ENCODE data around the gene KIR3DL3. TPM values are rescaled to one million over a fixed set of nuclear protein-coding genes. Genes with fewer than 3 reads are reported as not detected.
"Not testable (repeated sequence)": the region's sequence is repeated elsewhere in the genome, so short reads cannot be mapped to it uniquely, and the experiment has no call there.

KIR3DL3 gene
- total RNA-seq, 2 donors from 2014 or later, result not detected

DNA sequence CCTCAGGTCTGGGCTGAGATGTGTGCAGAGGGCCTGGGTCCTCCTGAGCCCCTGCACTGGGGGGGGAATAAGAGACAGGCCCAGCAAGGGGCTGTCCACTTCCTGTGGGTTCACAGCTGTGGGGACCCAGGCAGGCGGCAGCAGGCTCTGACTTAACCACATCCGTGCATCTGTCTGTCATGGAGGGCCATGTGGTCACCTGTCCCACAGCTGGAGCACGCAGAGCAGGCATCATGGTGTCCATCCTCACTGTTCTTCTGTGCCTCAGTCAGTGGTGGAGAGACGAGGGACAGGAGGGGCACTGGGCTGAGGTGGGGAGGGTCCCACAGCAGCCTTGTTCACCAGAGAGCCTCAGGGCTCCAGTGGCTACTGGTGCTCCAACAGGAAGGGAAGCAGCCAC lies 16.3 kb upstream of the KIR3DL3 start:
- Mint-ChIP-seq H3K36me3 (ENCODE audit: low read depth) (no peaks in the 10 kb centered on the region), H3K4me1 (peaks cover 5% of the 10 kb centered on the region), H3K27ac (no peak overlapping the region), H3K27me3 (peaks cover 20% of the 10 kb centered on the region), H3K4me3 (no peak overlapping the region)
- DNase-seq, result no peak
- no peaks in the 10 kb centered on the region for H3K9me3 ChIP-seq (ENCODE audit: control insufficient read depth, low read length, poor library complexity, severe bottlenecking)
- no peak for ATAC-seq

DNA sequence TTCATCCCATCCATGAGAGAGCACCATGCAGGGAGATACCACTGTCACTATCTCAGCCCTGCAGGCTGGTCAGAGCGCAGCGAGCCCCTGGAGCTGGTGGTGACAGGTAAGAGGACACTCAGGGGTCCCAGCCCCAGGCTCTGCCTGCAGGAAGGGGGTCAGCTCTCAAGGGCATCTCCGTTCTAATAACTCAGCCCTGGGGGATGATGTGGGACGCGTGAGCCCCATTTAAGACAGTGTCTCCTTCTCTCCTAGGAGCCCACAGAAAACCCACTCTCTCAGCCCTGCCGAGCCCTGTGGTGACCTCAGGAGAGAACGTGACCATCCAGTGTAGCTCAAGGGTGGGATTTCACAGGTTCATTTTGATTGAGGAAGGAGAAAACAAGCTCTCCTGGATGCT lies 15.5 kb upstream of the KIR3DL3 start:
- H3K36me3 Mint-ChIP-seq (ENCODE audit: low read depth), result no peaks in the 10 kb centered on the region
- peaks cover 25% of the 10 kb centered on the region for H3K27me3 Mint-ChIP-seq
- H3K9me3 ChIP-seq (ENCODE audit: control insufficient read depth, low read length, poor library complexity, severe bottlenecking), result no peaks in the 10 kb centered on the region
- ATAC-seq (no peak), DNase-seq (no peak)
- no peak overlapping the region for H3K27ac Mint-ChIP-seq
- H3K4me3 Mint-ChIP-seq, result no peak overlapping the region
- H3K4me1 Mint-ChIP-seq, result peaks cover 5% of the 10 kb centered on the region

GRCh38 chr19:54709212-54709948 lies 14.9 kb upstream of the KIR3DL3 start:
- Mint-ChIP-seq H3K4me3 (no peak overlapping the region), H3K36me3 (ENCODE audit: low read depth) (no peaks in the 10 kb centered on the region), H3K27ac (no peak overlapping the region), H3K27me3 (peaks cover 25% of the 10 kb centered on the region), H3K4me1 (peaks cover 5% of the 10 kb centered on the region)
- no peak for DNase-seq
- ATAC-seq, result no peak
- no peaks in the 10 kb centered on the region for H3K9me3 ChIP-seq (ENCODE audit: control insufficient read depth, low read length, poor library complexity, severe bottlenecking)

DNA sequence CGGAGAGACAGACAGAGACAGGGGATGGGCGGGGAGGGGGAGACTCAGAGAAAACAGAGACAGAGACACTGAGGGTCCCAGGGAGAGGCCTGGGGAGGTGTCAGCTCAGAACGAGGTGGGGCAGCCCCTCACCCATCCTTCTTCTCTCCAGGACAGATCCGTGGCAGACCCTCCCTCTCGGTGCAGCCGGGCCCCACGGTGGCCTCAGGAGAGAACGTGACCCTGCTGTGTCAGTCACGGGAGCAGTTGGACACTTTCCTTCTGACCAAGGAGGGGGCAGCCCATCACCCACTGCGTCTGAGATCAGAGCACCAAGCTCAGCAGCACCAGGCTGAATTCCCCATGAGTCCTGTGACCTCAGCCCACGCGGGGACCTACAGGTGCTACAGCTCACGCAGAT lies 14.3 kb upstream of the KIR3DL3 start:
- DNase-seq; H3K27ac Mint-ChIP-seq; H3K9me3 ChIP-seq (ENCODE audit: control insufficient read depth, low read length, poor library complexity, severe bottlenecking); ATAC-seq; H3K4me3 Mint-ChIP-seq; H3K36me3 Mint-ChIP-seq (ENCODE audit: low read depth); H3K4me1 Mint-ChIP-seq: not testable (repeated sequence)
- peaks cover 23% of the 10 kb centered on the region for H3K27me3 Mint-ChIP-seq

- DNase-seq (no peak), ATAC-seq (no peak)
- Mint-ChIP-seq H3K36me3 (ENCODE audit: low read depth) (no peaks in the 10 kb centered on the region), H3K27me3 (no peaks in the 10 kb centered on the region), H3K4me1 (no peaks in the 10 kb centered on the region), H3K4me3 (no peak overlapping the region), H3K27ac (no peak overlapping the region)
- H3K9me3 ChIP-seq (ENCODE audit: control insufficient read depth, low read length, poor library complexity, severe bottlenecking), result no peaks in the 10 kb centered on the region
Measured at GRCh38 chr19:54724644-54725043, 402 bp downstream of the KIR3DL3 start.

DNA sequence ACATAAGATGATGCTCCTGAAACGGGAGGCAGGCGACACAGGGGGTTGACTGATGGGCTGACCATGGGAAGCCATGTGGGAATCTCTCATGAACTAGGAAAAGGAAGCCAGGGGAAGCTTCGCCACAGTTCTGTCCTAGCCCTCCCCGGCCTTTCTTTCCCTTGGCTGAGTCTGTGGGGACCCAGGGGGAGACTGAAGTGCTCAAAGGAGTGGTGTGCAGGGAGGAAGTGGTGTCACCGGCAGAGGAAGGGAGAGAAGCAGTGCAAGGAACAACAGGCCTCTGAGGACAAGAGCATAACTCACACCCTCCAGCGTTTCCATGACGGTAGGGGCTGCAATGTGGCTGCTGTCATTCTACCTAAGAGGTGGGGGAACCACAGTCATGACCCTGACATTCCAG lies 1.1 kb downstream of the KIR3DL3 start:
- Mint-ChIP-seq H3K27me3 (no peaks in the 10 kb centered on the region), H3K36me3 (ENCODE audit: low read depth) (no peaks in the 10 kb centered on the region), H3K27ac (no peak overlapping the region), H3K4me3 (no peak overlapping the region), H3K4me1 (no peaks in the 10 kb centered on the region)
- ATAC-seq (no peak), DNase-seq (no peak)
- no peaks in the 10 kb centered on the region for H3K9me3 ChIP-seq (ENCODE audit: control insufficient read depth, low read length, poor library complexity, severe bottlenecking)

- DNase-seq (no peak), ATAC-seq (no peak)
- no peaks in the 10 kb centered on the region for H3K36me3 Mint-ChIP-seq (ENCODE audit: low read depth)
- no peak overlapping the region for H3K4me3 Mint-ChIP-seq
- H3K27me3 Mint-ChIP-seq, result no peaks in the 10 kb centered on the region
- no peak overlapping the region for H3K27ac Mint-ChIP-seq
- H3K4me1 Mint-ChIP-seq, result no peaks in the 10 kb centered on the region
- no peaks in the 10 kb centered on the region for H3K9me3 ChIP-seq (ENCODE audit: control insufficient read depth, low read length, poor library complexity, severe bottlenecking)
Measured at GRCh38 chr19:54727562-54727961, 3.3 kb downstream of the KIR3DL3 start.

- H3K27ac Mint-ChIP-seq, result no peak overlapping the region
Measured at GRCh38 chr19:54728167-54728566, 3.9 kb downstream of the KIR3DL3 start.

DNA sequence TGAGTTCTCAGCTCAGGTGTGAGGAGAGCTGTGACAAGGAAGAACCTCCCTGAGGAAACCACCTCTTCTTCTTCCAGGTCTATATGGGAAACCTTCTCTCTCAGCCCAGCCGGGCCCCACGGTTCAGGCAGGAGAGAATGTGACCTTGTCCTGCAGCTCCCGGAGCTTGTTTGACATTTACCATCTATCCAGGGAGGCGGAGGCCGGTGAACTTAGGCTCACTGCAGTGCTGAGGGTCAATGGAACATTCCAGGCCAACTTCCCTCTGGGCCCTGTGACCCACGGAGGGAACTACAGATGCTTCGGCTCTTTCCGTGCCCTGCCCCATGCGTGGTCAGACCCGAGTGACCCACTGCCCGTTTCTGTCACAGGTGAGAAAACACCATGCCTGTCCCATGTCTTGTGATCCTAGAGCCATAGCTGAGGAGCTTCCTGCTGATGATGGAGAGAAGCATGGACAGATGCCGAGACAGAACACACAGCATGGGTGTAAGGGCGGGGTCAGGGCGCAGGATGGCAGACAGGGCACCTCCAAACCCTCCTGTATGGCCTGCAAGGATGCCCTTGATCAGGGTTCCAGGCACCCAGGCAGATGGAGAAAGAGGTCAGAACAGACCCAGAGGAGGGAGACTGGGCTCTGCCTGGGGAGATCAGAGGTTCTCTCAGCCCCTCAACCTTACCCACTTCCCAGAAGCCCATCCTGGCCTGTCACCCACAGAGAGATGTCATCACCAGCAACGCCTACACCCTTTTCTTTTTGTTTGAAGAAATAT lies 5.4 kb downstream of the KIR3DL3 start:
- ATAC-seq (no peak), DNase-seq (no peak)
- H3K36me3 Mint-ChIP-seq (ENCODE audit: low read depth), result no peaks in the 10 kb centered on the region
- no peaks in the 10 kb centered on the region for H3K9me3 ChIP-seq (ENCODE audit: control insufficient read depth, low read length, poor library complexity, severe bottlenecking)
- H3K27me3 Mint-ChIP-seq, result no peaks in the 10 kb centered on the region
- H3K4me1 Mint-ChIP-seq, result no peaks in the 10 kb centered on the region
- no peak overlapping the region for H3K27ac Mint-ChIP-seq
- H3K4me3 Mint-ChIP-seq, result no peak overlapping the region

More at GRCh38 chr19:54728167-54728566, 3.9 kb downstream of the KIR3DL3 start:
- Mint-ChIP-seq H3K36me3 (ENCODE audit: low read depth) (no peaks in the 10 kb centered on the region), H3K4me1 (no peaks in the 10 kb centered on the region), H3K4me3 (no peak overlapping the region), H3K27me3 (no peaks in the 10 kb centered on the region)
- ATAC-seq (no peak), DNase-seq (no peak)
- no peaks in the 10 kb centered on the region for H3K9me3 ChIP-seq (ENCODE audit: control insufficient read depth, low read length, poor library complexity, severe bottlenecking)

- H3K9me3 ChIP-seq (ENCODE audit: control insufficient read depth, low read length, poor library complexity, severe bottlenecking), result no peaks in the 10 kb centered on the region
- Mint-ChIP-seq H3K36me3 (ENCODE audit: low read depth) (no peaks in the 10 kb centered on the region), H3K4me3 (no peak overlapping the region), H3K27ac (no peak overlapping the region), H3K27me3 (peaks cover 5% of the 10 kb centered on the region), H3K4me1 (no peaks in the 10 kb centered on the region)
- no peak for ATAC-seq
- no peak for DNase-seq
Measured at GRCh38 chr19:54731191-54731590, 6.9 kb downstream of the KIR3DL3 start.

DNA sequence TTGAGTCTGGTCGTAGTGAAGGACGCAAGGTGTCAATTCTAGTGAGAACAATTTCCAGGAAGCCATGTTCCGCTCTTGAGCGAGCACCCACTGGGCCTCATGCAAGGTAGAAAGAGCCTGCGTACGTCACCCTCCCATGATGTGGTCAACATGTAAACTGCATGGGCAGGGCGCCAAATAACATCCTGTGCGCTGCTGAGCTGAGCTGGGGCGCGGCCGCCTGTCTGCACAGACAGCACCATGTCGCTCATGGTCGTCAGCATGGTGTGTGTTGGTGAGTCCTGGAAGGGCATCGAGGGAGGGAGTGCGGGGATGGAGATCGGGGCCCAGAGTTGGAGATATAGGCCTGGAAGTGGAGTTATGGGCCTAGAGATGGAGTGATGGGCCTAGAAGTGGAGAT lies 14.1 kb downstream of the KIR3DL3 start, which contains the start of gene KIR2DL3:
Gene KIR2DL3 (plus strand): TSS at position 208 of the 400 bp plus-strand sequence. CDS start 33 bp downstream, at position 241.
- not testable (repeated sequence) for H3K36me3 Mint-ChIP-seq (ENCODE audit: low read depth); H3K4me1 Mint-ChIP-seq; H3K4me3 Mint-ChIP-seq; H3K9me3 ChIP-seq (ENCODE audit: control insufficient read depth, low read length, poor library complexity, severe bottlenecking); DNase-seq; ATAC-seq; H3K27ac Mint-ChIP-seq
- H3K27me3 Mint-ChIP-seq, result peaks cover 10% of the 10 kb centered on the region

GRCh38 chr19:54738715-54739114 lies 14.5 kb downstream of the KIR3DL3 start:
- H3K9me3 ChIP-seq (ENCODE audit: control insufficient read depth, low read length, poor library complexity, severe bottlenecking), result no peaks in the 10 kb centered on the region
- ATAC-seq (no peak), DNase-seq (no peak)
- Mint-ChIP-seq H3K4me1 (no peaks in the 10 kb centered on the region), H3K27ac (no peak overlapping the region), H3K27me3 (peaks cover 10% of the 10 kb centered on the region), H3K36me3 (ENCODE audit: low read depth) (peaks cover 3% of the 10 kb centered on the region), H3K4me3 (no peak overlapping the region)

DNA sequence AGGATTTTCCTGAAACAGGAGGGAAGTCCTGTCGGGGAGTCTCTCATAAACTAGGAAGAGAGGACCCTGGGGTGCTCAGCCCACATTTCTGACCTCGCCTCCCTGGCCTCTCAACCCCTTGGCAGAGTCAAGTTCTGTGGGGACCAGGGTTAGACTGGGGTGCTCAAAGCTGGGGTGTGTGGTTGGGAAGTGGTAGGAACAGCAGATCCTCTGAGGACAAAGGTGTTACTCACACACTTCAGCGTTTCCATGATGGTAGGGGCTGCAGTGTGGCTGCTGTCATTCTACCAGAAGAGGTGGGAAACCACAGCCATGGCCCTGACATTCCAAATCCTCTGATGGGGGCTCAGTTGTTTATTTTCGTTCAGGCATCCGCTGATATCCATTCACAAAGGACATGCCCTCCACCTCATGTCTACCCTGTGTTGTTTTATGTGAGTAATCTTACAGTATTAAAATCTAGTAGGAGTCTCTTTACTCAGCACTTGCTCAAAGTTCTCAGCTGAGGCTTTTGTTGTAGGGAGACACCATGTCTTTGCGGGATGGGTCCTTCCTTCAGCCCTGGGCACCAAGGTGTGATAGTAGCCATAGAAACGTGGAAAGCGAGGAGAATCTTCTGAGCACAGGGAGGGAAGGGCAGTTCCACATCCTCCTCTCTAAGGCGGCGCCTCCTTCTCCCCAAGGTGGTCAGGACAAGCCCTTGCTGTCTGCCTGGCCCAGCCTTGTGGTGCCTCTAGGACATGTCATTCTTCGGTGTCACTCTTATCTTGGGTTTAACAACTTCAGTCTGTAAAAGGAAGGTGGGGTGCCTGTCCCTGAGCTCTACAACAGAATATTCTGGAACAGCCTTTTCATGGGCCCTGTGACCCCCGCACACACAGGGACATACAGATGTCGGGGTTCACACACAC lies 15.6 kb downstream of the KIR3DL3 start:
- no peaks in the 10 kb centered on the region for H3K4me1 Mint-ChIP-seq
- no peaks in the 10 kb centered on the region for H3K9me3 ChIP-seq (ENCODE audit: control insufficient read depth, low read length, poor library complexity, severe bottlenecking)
- DNase-seq, result no peak
- no peak for ATAC-seq
- peaks cover 3% of the 10 kb centered on the region for H3K36me3 Mint-ChIP-seq (ENCODE audit: low read depth)
- H3K27me3 Mint-ChIP-seq, result peaks cover 10% of the 10 kb centered on the region
- no peak overlapping the region for H3K4me3 Mint-ChIP-seq
- no peak overlapping the region for H3K27ac Mint-ChIP-seq
